ENCODE results near the gene TAP1. TPM values are rescaled to one million over a fixed set of nuclear protein-coding genes. Genes with fewer than 3 reads are reported as not detected.
A peak's percentile ranks its signal among the peaks of the same experiment; 100 is the strongest.

TAP1 gene
- total and polyA plus RNA-seq, 10 of the 15 experiments (the other 5 are each of a cell fraction or from before 2014, with no cell fraction given): 33.4 to 249 (median 169) TPM

DNA sequence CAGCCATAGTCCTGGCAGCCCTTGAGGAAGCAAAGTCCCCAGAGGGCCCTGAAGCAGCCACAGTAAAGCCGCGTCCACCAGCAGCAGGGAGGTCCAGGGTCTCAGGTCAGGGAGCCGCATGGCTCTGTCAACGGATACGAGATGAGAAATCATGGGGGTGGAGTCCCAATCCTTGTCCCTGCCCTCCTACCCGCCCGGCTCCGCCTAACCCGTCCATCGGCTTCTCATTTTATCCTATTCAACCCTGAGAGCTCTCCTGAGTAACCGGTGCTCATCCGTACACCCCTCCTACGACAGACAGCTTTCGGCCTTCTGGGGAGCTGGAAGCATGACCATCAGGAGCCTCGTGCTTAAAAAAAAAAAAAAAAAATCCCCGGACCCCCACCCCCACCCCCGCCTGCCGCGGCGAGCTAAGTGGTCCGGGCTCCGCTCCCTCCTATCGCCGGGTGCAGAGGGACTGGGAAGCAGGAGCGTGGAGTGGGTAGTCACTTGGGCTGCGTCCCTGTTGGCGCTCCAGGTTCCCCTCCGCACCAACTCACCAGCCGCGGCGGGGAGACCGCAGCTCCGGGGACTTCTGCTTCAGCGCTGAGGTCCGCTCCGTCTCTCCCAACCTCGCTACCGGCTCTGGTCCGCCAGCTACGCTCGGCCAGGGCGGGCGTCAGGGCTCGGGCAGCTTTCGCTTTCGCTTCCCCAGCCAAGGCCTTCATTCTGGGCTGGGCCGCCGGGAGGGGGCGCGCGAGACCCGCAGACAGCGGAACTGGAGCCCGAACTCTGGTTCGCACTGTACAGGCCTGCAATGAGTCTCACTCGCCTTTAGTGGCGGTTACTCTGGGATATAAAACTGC, 15.2 kb downstream of the TAP1 start, which contains the start of gene TAP2 (continued):
- no peak for TF ChIP-seq NFIC (IDR thresholded peaks at IDR 0.05; ENCODE audit: low read depth, low read length)
- no peak for TF ChIP-seq MYB (IDR thresholded peaks at IDR 0.05; ENCODE audit: borderline replicate concordance, low read depth, low read length)
- TF ChIP-seq, protein P1, sequence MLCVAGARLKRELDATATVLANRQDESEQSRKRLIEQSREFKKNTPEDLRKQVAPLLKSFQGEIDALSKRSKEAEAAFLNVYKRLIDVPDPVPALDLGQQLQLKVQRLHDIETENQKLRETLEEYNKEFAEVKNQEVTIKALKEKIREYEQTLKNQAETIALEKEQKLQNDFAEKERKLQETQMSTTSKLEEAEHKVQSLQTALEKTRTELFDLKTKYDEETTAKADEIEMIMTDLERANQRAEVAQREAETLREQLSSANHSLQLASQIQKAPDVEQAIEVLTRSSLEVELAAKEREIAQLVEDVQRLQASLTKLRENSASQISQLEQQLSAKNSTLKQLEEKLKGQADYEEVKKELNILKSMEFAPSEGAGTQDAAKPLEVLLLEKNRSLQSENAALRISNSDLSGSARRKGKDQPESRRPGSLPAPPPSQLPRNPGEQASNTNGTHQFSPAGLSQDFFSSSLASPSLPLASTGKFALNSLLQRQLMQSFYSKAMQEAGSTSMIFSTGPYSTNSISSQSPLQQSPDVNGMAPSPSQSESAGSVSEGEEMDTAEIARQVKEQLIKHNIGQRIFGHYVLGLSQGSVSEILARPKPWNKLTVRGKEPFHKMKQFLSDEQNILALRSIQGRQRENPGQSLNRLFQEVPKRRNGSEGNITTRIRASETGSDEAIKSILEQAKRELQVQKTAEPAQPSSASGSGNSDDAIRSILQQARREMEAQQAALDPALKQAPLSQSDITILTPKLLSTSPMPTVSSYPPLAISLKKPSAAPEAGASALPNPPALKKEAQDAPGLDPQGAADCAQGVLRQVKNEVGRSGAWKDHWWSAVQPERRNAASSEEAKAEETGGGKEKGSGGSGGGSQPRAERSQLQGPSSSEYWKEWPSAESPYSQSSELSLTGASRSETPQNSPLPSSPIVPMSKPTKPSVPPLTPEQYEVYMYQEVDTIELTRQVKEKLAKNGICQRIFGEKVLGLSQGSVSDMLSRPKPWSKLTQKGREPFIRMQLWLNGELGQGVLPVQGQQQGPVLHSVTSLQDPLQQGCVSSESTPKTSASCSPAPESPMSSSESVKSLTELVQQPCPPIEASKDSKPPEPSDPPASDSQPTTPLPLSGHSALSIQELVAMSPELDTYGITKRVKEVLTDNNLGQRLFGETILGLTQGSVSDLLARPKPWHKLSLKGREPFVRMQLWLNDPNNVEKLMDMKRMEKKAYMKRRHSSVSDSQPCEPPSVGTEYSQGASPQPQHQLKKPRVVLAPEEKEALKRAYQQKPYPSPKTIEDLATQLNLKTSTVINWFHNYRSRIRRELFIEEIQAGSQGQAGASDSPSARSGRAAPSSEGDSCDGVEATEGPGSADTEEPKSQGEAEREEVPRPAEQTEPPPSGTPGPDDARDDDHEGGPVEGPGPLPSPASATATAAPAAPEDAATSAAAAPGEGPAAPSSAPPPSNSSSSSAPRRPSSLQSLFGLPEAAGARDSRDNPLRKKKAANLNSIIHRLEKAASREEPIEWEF (IDR thresholded peaks at IDR 0.05; ENCODE audit: insufficient replicate concordance, low read depth, low read length): no peak
- TF ChIP-seq IKZF2 (IDR thresholded peaks at IDR 0.05): peak; percentile 30 to 38; a peak in 1 of 4 replicates
- no peak for TF ChIP-seq RUNX3 (IDR thresholded peaks at IDR 0.05; ENCODE audit: low read length)
- TF ChIP-seq MYC (IDR thresholded peaks at IDR 0.05; ENCODE audit: insufficient read depth, insufficient read length, insufficient replicate concordance, low read length, severe bottlenecking): no peak
- TF ChIP-seq SMAD1 (IDR thresholded peaks at IDR 0.05; ENCODE audit: low read depth, partially characterized antibody): no peak
- 0 out of 2 replicates have a peak, but pooled peaks have one; percentile 26 for TF ChIP-seq ZNF24 (IDR thresholded peaks at IDR 0.05)
- TF ChIP-seq, protein P2, sequence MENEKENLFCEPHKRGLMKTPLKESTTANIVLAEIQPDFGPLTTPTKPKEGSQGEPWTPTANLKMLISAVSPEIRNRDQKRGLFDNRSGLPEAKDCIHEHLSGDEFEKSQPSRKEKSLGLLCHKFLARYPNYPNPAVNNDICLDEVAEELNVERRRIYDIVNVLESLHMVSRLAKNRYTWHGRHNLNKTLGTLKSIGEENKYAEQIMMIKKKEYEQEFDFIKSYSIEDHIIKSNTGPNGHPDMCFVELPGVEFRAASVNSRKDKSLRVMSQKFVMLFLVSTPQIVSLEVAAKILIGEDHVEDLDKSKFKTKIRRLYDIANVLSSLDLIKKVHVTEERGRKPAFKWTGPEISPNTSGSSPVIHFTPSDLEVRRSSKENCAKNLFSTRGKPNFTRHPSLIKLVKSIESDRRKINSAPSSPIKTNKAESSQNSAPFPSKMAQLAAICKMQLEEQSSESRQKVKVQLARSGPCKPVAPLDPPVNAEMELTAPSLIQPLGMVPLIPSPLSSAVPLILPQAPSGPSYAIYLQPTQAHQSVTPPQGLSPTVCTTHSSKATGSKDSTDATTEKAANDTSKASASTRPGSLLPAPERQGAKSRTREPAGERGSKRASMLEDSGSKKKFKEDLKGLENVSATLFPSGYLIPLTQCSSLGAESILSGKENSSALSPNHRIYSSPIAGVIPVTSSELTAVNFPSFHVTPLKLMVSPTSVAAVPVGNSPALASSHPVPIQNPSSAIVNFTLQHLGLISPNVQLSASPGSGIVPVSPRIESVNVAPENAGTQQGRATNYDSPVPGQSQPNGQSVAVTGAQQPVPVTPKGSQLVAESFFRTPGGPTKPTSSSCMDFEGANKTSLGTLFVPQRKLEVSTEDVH (IDR thresholded peaks at IDR 0.05; ENCODE audit: low read depth, partially characterized antibody): no peak
- TF ChIP-seq, protein P3, sequence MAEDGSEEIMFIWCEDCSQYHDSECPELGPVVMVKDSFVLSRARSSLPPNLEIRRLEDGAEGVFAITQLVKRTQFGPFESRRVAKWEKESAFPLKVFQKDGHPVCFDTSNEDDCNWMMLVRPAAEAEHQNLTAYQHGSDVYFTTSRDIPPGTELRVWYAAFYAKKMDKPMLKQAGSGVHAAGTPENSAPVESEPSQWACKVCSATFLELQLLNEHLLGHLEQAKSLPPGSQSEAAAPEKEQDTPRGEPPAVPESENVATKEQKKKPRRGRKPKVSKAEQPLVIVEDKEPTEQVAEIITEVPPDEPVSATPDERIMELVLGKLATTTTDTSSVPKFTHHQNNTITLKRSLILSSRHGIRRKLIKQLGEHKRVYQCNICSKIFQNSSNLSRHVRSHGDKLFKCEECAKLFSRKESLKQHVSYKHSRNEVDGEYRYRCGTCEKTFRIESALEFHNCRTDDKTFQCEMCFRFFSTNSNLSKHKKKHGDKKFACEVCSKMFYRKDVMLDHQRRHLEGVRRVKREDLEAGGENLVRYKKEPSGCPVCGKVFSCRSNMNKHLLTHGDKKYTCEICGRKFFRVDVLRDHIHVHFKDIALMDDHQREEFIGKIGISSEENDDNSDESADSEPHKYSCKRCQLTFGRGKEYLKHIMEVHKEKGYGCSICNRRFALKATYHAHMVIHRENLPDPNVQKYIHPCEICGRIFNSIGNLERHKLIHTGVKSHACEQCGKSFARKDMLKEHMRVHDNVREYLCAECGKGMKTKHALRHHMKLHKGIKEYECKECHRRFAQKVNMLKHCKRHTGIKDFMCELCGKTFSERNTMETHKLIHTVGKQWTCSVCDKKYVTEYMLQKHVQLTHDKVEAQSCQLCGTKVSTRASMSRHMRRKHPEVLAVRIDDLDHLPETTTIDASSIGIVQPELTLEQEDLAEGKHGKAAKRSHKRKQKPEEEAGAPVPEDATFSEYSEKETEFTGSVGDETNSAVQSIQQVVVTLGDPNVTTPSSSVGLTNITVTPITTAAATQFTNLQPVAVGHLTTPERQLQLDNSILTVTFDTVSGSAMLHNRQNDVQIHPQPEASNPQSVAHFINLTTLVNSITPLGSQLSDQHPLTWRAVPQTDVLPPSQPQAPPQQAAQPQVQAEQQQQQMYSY (CRISPR knock-in tag; IDR thresholded peaks at IDR 0.05): no peak
- TF ChIP-seq IKZF1 (conservative IDR thresholded peaks at IDR 0.05): peak; percentile 75
- TF ChIP-seq NFYB (IDR thresholded peaks at IDR 0.05; ENCODE audit: insufficient read depth, low read depth, low read length): no peak
- TF ChIP-seq SMAD5 (IDR thresholded peaks at IDR 0.05; ENCODE audit: low read depth): 0 out of 2 replicates have a peak, but pooled peaks have one; percentile 34
- peak; percentile 55; the same call in 1 of the 2 replicates for TF ChIP-seq CBFB (IDR thresholded peaks at IDR 0.05; ENCODE audit: low read depth)
- no peak for TF ChIP-seq WRNIP1 (IDR thresholded peaks at IDR 0.05; ENCODE audit: borderline replicate concordance, low read depth, low read length)
- TF ChIP-seq, protein P4, sequence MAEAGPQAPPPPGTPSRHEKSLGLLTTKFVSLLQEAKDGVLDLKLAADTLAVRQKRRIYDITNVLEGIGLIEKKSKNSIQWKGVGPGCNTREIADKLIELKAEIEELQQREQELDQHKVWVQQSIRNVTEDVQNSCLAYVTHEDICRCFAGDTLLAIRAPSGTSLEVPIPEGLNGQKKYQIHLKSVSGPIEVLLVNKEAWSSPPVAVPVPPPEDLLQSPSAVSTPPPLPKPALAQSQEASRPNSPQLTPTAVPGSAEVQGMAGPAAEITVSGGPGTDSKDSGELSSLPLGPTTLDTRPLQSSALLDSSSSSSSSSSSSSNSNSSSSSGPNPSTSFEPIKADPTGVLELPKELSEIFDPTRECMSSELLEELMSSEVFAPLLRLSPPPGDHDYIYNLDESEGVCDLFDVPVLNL (IDR thresholded peaks at IDR 0.05; ENCODE audit: low read depth, low read length): no peak
